ENCODE data around the gene SOX6. TPM values are rescaled to one million over a fixed set of nuclear protein-coding genes. Genes with fewer than 3 reads are reported as not detected.

Gene SOX6
- polyA plus RNA-seq, 1 donor (not counting 4 experiments of a cell fraction or from before 2014, with no cell fraction given) = 6.0 TPM

DNA sequence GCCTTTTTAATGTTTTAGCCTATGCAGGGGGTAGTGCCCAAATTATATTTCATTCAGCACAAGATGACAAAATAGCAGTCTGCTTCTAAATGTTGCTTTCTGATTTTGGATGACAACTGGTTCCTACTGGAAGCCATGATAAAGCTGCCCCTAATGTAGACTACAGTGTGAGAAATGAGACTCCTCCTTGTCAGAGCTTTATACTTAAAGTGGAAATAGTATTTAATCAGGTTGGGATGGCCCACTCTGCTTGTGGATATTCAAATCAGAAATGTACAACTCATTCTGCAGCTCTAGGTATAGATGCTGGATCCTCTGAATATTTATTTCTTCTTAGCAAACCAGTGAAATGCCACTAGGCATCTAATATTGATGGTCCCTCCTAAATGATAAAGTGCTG lies 171.3 kb downstream of the SOX6 start:
- no peak overlapping the region for H3K27ac ChIP-seq (ENCODE audit: control insufficient read depth, insufficient read depth, low read length)
- H3K27me3 ChIP-seq (ENCODE audit: control insufficient read depth, extremely low read depth, insufficient read depth, low read length) = no peaks in the 10 kb centered on the region
- no peaks in the 10 kb centered on the region for H3K79me2 ChIP-seq (ENCODE audit: control insufficient read depth, insufficient read depth, low read length)

DNA sequence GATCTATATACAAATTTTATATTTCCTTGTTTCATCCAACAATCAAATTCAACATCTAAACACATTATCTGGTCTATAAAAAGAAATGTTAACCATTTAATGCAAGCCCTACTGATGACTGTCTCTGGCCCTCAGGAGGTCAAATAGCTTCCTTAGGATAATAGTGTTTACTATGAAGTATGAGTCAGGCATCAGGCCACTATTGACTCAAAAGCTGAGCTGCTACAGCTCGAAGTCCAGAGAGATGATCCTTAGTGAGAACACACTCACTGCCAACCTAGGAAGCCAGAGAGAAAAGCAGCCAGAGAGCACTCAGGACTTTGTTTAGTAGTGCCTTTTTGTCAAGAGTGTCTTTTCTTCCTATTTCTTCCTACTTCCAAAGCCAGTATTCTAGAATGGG lies 171.8 kb downstream of the SOX6 start:
- peak; percentile 75 for FAIRE-seq
- peak overlapping the region; percentile 31 for H3K4me2 ChIP-seq (ENCODE audit: control insufficient read depth, extremely low read depth, insufficient read depth, low read depth, low read length)

More for the DNA sequence above, 171.3 kb downstream of the SOX6 start:
- Histone ChIP-seq H3K9ac (ENCODE audit: control insufficient read depth, extremely low read depth, insufficient read depth, low read length) (no peak overlapping the region), H3K36me3 (ENCODE audit: control insufficient read depth in 2 of 2, extremely low read depth in 1 of 2, insufficient read depth in 2 of 2, low read length in 2 of 2) (no peaks in the 10 kb centered on the region), H3K9me3 (ENCODE audit: control insufficient read depth, low read depth, low read length) (no peaks in the 10 kb centered on the region), H2AFZ (ENCODE audit: control insufficient read depth, low read length) (no peak overlapping the region), H3K4me3 (ENCODE audit: control insufficient read depth in 2 of 3, extremely low read depth in 1 of 3, insufficient read depth in 2 of 3, low read depth in 1 of 3, low read length in 3 of 3) (no peak overlapping the region), H3K4me1 (ENCODE audit: control insufficient read depth, extremely low read depth, insufficient read depth, low read length) (peaks cover 3% of the 10 kb centered on the region), H3K9me1 (ENCODE audit: control insufficient read depth, extremely low read depth, insufficient read depth, low read length) (no peaks in the 10 kb centered on the region), H4K20me1 (ENCODE audit: control insufficient read depth, extremely low read depth, insufficient read depth, low read length) (no peaks in the 10 kb centered on the region), H3K4me2 (ENCODE audit: control insufficient read depth, extremely low read depth, insufficient read depth, low read depth, low read length) (no peak overlapping the region)
- no peak for FAIRE-seq
- no peak for TF ChIP-seq EZH2 (IDR thresholded peaks at IDR 0.05; ENCODE audit: low read length)
- TF ChIP-seq, protein P1, sequence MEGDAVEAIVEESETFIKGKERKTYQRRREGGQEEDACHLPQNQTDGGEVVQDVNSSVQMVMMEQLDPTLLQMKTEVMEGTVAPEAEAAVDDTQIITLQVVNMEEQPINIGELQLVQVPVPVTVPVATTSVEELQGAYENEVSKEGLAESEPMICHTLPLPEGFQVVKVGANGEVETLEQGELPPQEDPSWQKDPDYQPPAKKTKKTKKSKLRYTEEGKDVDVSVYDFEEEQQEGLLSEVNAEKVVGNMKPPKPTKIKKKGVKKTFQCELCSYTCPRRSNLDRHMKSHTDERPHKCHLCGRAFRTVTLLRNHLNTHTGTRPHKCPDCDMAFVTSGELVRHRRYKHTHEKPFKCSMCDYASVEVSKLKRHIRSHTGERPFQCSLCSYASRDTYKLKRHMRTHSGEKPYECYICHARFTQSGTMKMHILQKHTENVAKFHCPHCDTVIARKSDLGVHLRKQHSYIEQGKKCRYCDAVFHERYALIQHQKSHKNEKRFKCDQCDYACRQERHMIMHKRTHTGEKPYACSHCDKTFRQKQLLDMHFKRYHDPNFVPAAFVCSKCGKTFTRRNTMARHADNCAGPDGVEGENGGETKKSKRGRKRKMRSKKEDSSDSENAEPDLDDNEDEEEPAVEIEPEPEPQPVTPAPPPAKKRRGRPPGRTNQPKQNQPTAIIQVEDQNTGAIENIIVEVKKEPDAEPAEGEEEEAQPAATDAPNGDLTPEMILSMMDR (optimal IDR thresholded peaks at IDR 0.05 in 1 of 3, IDR thresholded peaks at IDR 0.05 in 1 of 3, conservative IDR thresholded peaks at IDR 0.05 in 1 of 3; ENCODE audit: extremely low read depth in 1 of 3, insufficient read depth in 2 of 3, low read length in 3 of 3) = no peak
- dilution Hi-C loops (cut with MboI; ENCODE audit: extremely low pct_ligation_motif_present, low sequenced_read_pairs) = no loop called here
- DNase-seq (ENCODE audit: low read depth, low spot score) = no peak

More for the DNA sequence above, 171.8 kb downstream of the SOX6 start:
- no peak overlapping the region for H3K27ac ChIP-seq (ENCODE audit: control insufficient read depth, insufficient read depth, low read length)
- DNase-seq (ENCODE audit: low read depth, low spot score) = peak; percentile 4
- no peak overlapping the region for H2AFZ ChIP-seq (ENCODE audit: control insufficient read depth, low read length)
- H3K79me2 ChIP-seq (ENCODE audit: control insufficient read depth, insufficient read depth, low read length) = no peaks in the 10 kb centered on the region
- H3K9me3 ChIP-seq (ENCODE audit: control insufficient read depth, low read depth, low read length) = no peaks in the 10 kb centered on the region
- dilution Hi-C loops (cut with MboI; ENCODE audit: extremely low pct_ligation_motif_present, low sequenced_read_pairs) = no loop called here
- H3K9ac ChIP-seq (ENCODE audit: control insufficient read depth, extremely low read depth, insufficient read depth, low read length) = no peak overlapping the region
- TF ChIP-seq, protein P1 (optimal IDR thresholded peaks at IDR 0.05 in 1 of 3, IDR thresholded peaks at IDR 0.05 in 1 of 3, conservative IDR thresholded peaks at IDR 0.05 in 1 of 3; ENCODE audit: extremely low read depth in 1 of 3, insufficient read depth in 2 of 3, low read length in 3 of 3) = no peak
- TF ChIP-seq EZH2 (IDR thresholded peaks at IDR 0.05; ENCODE audit: low read length) = no peak
- no peaks in the 10 kb centered on the region for H4K20me1 ChIP-seq (ENCODE audit: control insufficient read depth, extremely low read depth, insufficient read depth, low read length)
- H3K4me1 ChIP-seq (ENCODE audit: control insufficient read depth, extremely low read depth, insufficient read depth, low read length) = peaks cover 3% of the 10 kb centered on the region
- H3K9me1 ChIP-seq (ENCODE audit: control insufficient read depth, extremely low read depth, insufficient read depth, low read length) = no peaks in the 10 kb centered on the region
- no peaks in the 10 kb centered on the region for H3K27me3 ChIP-seq (ENCODE audit: control insufficient read depth, extremely low read depth, insufficient read depth, low read length)
- H3K4me3 ChIP-seq (ENCODE audit: control insufficient read depth in 2 of 3, extremely low read depth in 1 of 3, insufficient read depth in 2 of 3, low read depth in 1 of 3, low read length in 3 of 3) = no peak overlapping the region
- no peaks in the 10 kb centered on the region for H3K36me3 ChIP-seq (ENCODE audit: control insufficient read depth in 2 of 2, extremely low read depth in 1 of 2, insufficient read depth in 2 of 2, low read length in 2 of 2)

Data from keratinocyte (primary cell).